ENCODE data around the gene NOTCH1.

- TF ChIP-seq EZH2 (IDR thresholded peaks at IDR 0.05) = no peak
- TF ChIP-seq POLR2AphosphoS5 (IDR thresholded peaks at IDR 0.05; ENCODE audit: borderline replicate concordance, low read depth, low read length) = no peak
- TF ChIP-seq FOXP2 (optimal IDR thresholded peaks at IDR 0.05; ENCODE audit: control extremely low read depth, extremely low read length, insufficient read depth) = no peak
These were observed 26.4 kb downstream of the NOTCH1 start for GRCh38 chr9:136519263-136520052.

Data from SK-N-MC (cell line).